HG03520 (cell line): ENCODE results near the gene CHID1.

Source experiments
- ATAC-seq: cut with Tn5 transposase; IDR thresholded peaks from one replicate; pipeline ENCODE4 v1.9.1; 2021; ENCODE audit warnings: mild to moderate bottlenecking, moderate library complexity; ENCODE audit not compliant: unreplicated experiment

The CHID1 gene

GRCh38 chr11:910044-910588, 494 bp downstream of the CHID1 start:
- peak; percentile 10 for ATAC-seq

GRCh38 chr11:909406-909805, 1.2 kb downstream of the CHID1 start:
- ATAC-seq: no peak

DNA sequence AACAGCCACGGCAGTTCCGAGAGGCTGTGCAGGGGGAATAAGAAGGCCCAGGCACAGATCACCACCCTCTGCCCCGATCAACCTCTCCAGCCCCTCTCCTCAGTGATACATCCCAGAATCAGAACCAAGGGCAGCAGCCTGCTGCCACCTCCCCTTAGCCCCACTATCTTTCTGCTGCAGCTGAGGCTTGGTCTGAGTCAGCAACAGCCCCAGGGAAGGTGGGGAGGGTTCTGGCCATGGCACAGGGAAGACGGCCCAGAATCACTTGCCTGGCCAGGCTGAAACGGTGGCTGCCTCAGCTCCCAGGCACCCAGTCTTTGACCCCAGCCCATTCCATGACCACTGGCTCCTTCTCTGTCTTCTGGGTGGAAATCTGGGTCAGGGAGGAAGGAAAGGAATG, 2.3 kb downstream of the CHID1 start:
- no peak for ATAC-seq

DNA sequence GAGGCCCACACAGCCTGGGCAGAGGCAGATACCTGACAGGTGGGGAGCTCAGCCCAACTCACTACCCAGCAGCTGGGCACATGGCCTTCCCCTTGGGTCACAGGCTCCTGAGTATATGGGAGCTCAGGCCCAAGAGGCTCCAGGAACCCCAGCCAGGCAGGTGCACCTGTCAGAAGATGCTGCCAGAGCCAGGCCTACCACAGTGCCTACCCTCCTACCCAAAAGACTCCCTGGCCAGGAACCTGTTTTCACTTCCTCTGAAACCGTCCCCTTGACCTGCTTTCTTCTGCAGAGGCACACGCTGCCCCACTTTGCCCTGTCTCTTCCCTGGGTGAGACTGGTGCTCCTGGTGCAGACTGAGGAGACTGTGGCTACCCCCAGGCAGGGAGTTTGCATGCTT, 2.9 kb downstream of the CHID1 start:
- no peak for ATAC-seq

DNA sequence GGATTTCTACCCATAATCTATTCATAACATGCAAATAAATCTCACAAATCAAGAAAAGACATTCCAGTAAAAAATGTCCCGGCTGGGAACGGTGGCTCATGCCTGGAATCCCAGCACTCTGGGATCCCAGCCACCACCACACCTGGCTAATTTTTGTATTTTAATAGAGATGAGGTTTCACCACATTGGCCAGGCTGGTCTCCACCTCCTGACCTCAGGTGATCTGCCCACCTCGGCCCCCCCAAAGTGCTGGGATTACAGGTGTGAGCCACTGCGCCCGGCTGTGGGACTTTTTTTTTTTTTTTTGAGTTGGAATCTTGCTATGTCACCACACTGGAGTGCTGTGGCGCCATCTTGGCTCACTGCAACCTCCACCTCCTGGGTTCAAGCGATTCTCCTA, 4.7 kb downstream of the CHID1 start:
- no peak for ATAC-seq

DNA sequence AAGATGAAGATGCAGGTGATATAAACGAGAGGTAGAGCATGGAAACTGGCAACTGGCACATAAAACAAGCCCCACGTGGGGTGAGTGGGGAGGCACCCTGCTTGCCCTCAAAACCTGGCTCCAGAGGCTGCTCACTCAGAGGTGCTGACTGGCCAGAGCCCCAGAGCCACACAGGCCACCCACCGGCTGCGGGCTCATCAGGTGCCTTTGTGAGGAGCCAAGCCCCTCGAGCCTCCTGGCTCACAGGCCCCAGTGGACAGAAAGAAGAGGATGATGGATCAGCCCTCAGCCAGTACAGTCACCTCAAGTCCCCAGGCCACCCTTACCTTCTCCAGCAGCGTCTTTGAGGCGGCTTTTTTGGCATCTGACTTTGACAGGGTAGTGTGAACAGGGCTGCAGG, 6.2 kb downstream of the CHID1 start:
- no peak for ATAC-seq

GRCh38 chr11:901452-902061, 9.1 kb downstream of the CHID1 start:
- ATAC-seq: no peak

DNA sequence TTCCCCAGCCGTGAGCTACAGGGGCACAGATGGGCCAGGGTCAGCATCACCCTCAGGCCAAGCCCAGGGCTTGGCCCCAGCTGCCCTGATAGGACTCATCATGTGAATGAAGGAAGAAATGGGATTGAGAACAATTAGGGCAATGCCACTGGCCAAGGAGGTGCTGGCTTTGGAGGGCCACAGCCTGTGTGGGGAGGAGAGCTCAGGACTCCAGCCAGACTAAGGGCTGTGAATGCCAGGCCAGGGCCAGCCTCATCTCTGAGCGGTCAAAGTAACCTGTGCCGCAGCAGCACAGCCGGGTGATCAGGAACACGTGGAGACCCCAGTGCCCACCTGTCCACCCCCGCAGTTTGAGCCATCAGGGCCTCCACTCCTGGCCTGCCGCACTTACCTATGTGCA, 10.1 kb downstream of the CHID1 start:
- no peak for ATAC-seq

GRCh38 chr11:899724-900123, 10.9 kb downstream of the CHID1 start:
- ATAC-seq: no peak

GRCh38 chr11:898540-899190, 11.9 kb downstream of the CHID1 start:
- no peak for ATAC-seq

DNA sequence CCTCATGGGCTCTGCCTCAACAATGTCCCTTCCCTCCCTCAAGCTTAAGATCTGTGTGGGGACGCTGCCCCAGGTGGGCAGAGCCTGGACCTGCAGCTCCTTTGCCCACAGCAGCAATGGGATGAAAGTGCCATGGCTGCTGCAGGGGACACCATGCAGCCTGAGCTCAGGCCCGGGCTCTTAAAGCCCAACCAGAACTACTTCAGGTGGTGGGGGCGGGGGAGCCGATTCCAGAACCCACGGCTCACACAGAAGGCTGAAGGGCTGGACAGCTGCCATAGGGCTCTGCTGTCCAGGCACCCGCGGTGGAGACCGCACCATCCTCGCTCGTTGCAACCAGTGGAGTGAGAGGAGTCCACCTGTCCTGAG, 12.5 kb downstream of the CHID1 start:
- no peak for ATAC-seq

DNA sequence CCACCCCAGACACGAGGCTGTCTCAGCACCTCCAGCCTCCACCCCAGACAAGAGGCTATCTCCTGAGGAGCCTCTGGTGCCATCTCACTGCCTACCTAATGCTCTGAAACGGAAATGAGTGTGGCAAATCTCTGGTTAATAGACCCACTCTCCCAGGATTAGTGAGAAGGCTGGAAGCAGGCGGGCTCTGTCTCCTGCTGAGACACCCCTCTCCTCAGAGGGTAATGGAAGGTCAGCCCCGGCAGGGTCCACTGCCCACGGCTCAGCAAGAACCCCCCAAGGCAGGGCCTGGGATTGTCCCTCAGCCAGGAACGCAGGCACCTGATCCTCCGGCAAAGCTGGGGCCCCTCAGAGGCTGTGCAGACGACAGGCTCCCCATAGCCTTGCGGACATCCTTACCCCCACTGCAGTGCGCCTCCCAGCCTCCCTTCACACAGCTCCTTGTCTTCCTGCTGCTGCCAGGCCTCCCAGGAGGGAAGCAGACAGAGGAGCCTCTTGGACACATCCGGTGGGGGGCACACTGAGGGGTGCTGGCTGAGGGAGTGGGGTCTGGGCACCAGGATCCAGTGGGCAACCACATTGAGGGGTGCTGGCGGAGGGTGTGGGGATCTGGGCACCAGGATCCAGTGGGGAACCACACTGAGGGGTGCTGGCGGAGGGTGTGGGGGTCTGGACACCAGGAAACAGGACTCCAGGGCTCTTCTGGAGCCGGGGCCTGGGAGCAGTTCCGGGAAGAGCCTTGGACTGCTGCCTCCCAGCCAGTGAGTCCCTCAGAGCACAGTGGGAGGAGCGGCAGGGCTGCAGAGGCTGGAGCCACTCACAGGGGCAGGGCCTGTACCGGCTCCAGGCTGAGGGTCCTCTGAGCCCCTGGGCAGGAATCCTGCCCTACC, 13.1 kb downstream of the CHID1 start:
- ATAC-seq: no peak

DNA sequence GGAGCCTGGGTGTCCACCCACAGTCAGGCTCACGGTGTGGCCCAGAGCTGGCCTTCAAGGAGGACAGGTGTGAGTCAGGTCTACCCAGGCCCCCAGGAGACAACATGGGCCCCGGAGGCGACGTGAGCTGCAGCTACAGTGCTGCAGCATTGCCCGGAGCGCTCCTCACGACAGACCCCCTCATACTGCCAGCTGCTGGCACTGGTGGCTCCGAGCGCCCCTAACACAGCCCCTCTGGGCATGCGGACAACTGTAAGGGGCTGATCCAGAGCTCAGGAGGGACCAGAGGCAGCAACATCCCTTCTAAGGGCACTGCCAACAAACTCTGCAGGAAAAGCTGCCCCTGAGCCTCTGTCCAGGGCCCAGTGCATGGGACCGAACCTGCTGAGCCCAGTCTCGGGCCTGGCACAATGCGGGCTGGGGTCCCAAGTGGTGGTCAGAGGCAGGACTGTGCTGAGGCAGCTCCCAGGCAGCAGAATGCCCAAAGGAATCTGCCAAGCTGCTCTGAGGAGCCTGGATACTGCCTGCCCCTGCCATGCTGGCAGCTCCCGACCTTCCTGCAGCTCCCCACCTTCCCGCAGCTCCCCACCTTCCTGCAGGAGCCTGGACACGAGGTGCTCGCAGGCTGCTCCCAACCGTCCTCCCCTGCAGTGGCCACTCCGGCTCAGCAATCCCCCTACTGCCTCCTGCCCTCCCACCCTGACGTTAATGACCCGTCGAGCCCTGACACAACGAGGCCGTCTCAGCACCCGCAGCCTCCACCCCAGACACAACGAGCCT, 15.1 kb downstream of the CHID1 start:
- no peak for ATAC-seq

- no peak for ATAC-seq
These were observed 15.9 kb downstream of the CHID1 start for GRCh38 chr11:894575-895201.

DNA sequence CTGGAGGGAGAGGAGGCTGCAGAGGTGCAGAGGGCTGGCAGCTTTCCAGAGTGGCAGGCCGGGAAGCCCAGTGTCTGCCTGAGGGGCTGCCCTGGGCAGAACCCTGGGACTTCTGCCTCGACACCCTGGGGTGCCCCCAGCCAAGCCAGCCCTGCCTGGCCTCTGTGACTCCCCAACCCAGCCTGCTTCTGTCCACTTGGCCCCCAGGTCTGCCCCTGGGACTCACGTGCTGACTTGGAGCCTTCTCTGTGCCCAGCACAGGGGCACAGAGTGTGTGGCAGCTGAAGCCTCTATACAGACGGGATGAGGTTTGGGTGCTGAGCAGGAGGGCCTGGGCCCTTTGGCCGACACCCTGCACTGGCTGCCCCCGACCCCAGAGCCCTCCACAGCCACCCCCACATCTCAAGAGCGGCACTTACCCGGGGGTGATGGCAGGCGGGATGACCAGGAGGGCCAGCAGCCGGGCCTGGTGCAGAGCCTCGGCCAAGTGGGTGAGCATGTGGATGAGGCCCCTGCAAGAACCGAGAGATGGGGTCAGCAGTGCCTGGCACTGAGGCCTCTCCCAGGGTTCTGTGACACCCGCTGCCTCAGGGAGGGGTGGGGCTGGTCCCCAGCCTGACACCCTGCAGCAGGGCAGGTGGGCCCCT, 17.5 kb downstream of the CHID1 start:
- ATAC-seq: no peak

GRCh38 chr11:890794-891540, 19.6 kb downstream of the CHID1 start:
- ATAC-seq: no peak

GRCh38 chr11:889687-890475, 20.7 kb downstream of the CHID1 start:
- ATAC-seq: no peak

DNA sequence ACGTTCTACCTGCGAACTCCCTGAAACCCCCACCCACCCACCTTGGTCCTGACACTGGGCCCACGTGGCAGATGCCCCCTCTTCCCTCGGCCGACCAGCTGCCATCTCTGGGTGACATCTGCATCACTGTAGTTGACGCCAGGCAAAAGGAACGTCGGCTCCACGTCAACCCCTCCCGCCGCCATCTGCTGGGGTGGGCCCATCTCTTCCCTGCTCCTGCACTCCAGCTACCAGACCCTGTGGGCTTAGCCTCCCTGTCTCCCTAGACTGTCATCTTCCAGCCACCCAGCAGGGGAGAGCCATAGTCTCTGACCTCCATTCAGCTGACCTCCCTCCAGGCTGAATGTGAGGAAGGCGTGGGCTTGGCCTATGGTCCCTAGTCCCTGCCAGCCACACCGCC, 21.4 kb downstream of the CHID1 start:
- ATAC-seq: no peak
